ENCODE measurements around the gene AKAP8.
"Not testable (repeated sequence)": the region's sequence is repeated elsewhere in the genome, so short reads cannot be mapped to it uniquely, and the experiment has no call there.

- TF ChIP-seq CTCF (IDR thresholded peaks at IDR 0.05 in 8 of 11, conservative IDR thresholded peaks at IDR 0.05 in 3 of 11); POLR2A (IDR thresholded peaks at IDR 0.05); POLR2AphosphoS5 (IDR thresholded peaks at IDR 0.05): not testable (repeated sequence)
Measured at GRCh38 chr19:15363791-15364190, 15.8 kb downstream of the AKAP8 start.

Data from spleen (tissue), 7 donors.